Mesenchymal stem cell (in vitro differentiated cells and primary cell): ENCODE results near the gene ZNF708.
"Not testable (repeated sequence)": the region's sequence is repeated elsewhere in the genome, so short reads cannot be mapped to it uniquely, and the experiment has no call there.

Experiments
- DNase-seq: peaks from one replicate; pipeline ENCODE4 v3.0.0-alpha.2; 2013
- H2AFZ ChIP-seq: one replicate; pipeline ENCODE4 v1.6.1; 2013; ENCODE audit warnings: low read depth, mild to moderate bottlenecking, control low read depth, inconsistent platforms, low read length, moderate library complexity
- H2AK5ac ChIP-seq: 2 replicates; pipeline ENCODE4 v1.6.1; 2013; ENCODE audit warnings: low read length, moderate library complexity, mild to moderate bottlenecking, inconsistent platforms; ENCODE audit not compliant: severe bottlenecking
- H2BK120ac ChIP-seq: one replicate; pipeline ENCODE4 v1.6.1; 2013; ENCODE audit warnings: low read depth, mild to moderate bottlenecking, inconsistent platforms, low read length, moderate library complexity
- H2BK12ac ChIP-seq, 2 experiments: one replicate each; pipeline ENCODE4 v1.6.1; 2013; ENCODE audit warnings: inconsistent platforms in 2 of 2, low read length in 2 of 2, mild to moderate bottlenecking in 2 of 2, moderate library complexity in 2 of 2, control low read depth in 1 of 2
- H2BK15ac ChIP-seq: one replicate; pipeline ENCODE4 v1.6.1; 2013; ENCODE audit warnings: mild to moderate bottlenecking, low read depth, inconsistent platforms; ENCODE audit not compliant: poor library complexity, severe bottlenecking
- H2BK5ac ChIP-seq: 2 replicates; pipeline ENCODE4 v1.6.1; 2013; ENCODE audit warnings: low read depth, mild to moderate bottlenecking, low read length, control low read depth, inconsistent platforms; ENCODE audit not compliant: poor library complexity, severe bottlenecking
- H3K14ac ChIP-seq, 2 experiments: one replicate each; pipeline ENCODE4 v1.6.1; 2013; ENCODE audit warnings: inconsistent platforms in 2 of 2, low read length in 2 of 2, control low read depth in 1 of 2, mild to moderate bottlenecking in 1 of 2, moderate library complexity in 1 of 2
- H3K18ac ChIP-seq, 2 experiments: one replicate each; pipeline ENCODE4 v1.6.1; 2013; ENCODE audit warnings: inconsistent platforms in 2 of 2, low read length in 2 of 2, control low read depth in 1 of 2, low read depth in 1 of 2, mild to moderate bottlenecking in 1 of 2
- H3K23ac ChIP-seq, 2 experiments: one replicate each; pipeline ENCODE4 v1.6.1; 2013; ENCODE audit warnings: inconsistent platforms in 2 of 2, low read length in 2 of 2, mild to moderate bottlenecking in 2 of 2, moderate library complexity in 2 of 2, control low read depth in 1 of 2
- H3K27ac ChIP-seq: 2 replicates; pipeline ENCODE4 v1.5.1; 2013; ENCODE audit warnings: mild to moderate bottlenecking, moderate library complexity, low read length, control low read depth, inconsistent platforms; ENCODE audit not compliant: poor library complexity, severe bottlenecking
- H3K27me3 ChIP-seq, 2 experiments: 2 replicates each; pipeline versions ENCODE4 v1.6.1 to v1.7.0; 2013; ENCODE audit warnings: low read length in 2 of 2, mild to moderate bottlenecking in 2 of 2, moderate library complexity in 2 of 2, control low read depth in 1 of 2, inconsistent platforms in 1 of 2; ENCODE audit not compliant: control insufficient read depth in 1 of 2, insufficient read depth in 1 of 2
- H3K36me3 ChIP-seq, 2 experiments: 2 replicates each; pipeline versions ENCODE4 v1.6.1 to v1.7.0; 2013; ENCODE audit warnings: low read length in 2 of 2, control low read depth in 1 of 2, inconsistent platforms in 1 of 2, low read depth in 1 of 2, mild to moderate bottlenecking in 1 of 2; ENCODE audit not compliant: insufficient read depth in 2 of 2, control insufficient read depth in 1 of 2
- H3K4ac ChIP-seq, 2 experiments: one replicate each; pipeline ENCODE4 v1.6.1; 2013; ENCODE audit warnings: inconsistent platforms in 2 of 2, low read length in 2 of 2, mild to moderate bottlenecking in 2 of 2, moderate library complexity in 2 of 2, control low read depth in 1 of 2, low read depth in 1 of 2
- H3K4me1 ChIP-seq: 2 replicates; pipeline ENCODE4 v1.6.1; 2013; ENCODE audit warnings: low read depth, low read length, control low read depth; ENCODE audit not compliant: control insufficient read depth, insufficient read depth
- H3K4me2 ChIP-seq: 2 replicates; pipeline ENCODE4 v1.6.1; 2013; ENCODE audit warnings: low read length, mild to moderate bottlenecking, inconsistent platforms; ENCODE audit not compliant: poor library complexity, severe bottlenecking
- H3K4me3 ChIP-seq, 2 experiments: 2 replicates each; pipeline versions ENCODE4 v1.5.1 to v1.7.0; 2013; ENCODE audit warnings: low read length in 2 of 2, mild to moderate bottlenecking in 2 of 2, control low read depth in 1 of 2, low read depth in 1 of 2; ENCODE audit not compliant: insufficient read depth in 1 of 2
- H3K79me1 ChIP-seq: replicated peaks from 2 replicates; pipeline ENCODE4 v1.6.1; 2013; ENCODE audit warnings: mild to moderate bottlenecking, control low read depth, low read length, inconsistent platforms; ENCODE audit not compliant: poor library complexity, severe bottlenecking
- H3K9ac ChIP-seq: 2 replicates; pipeline ENCODE4 v1.7.0; 2013; ENCODE audit warnings: mild to moderate bottlenecking, low read length, moderate library complexity
- H3K9me3 ChIP-seq: 2 replicates; pipeline ENCODE4 v1.7.0; 2013; ENCODE audit warnings: mild to moderate bottlenecking, low read length; ENCODE audit not compliant: control insufficient read depth
- H4K8ac ChIP-seq: one replicate; pipeline ENCODE4 v1.6.1; 2013; ENCODE audit warnings: inconsistent platforms, mild to moderate bottlenecking, low read length, moderate library complexity
- H4K91ac ChIP-seq: one replicate; pipeline ENCODE4 v1.6.1; 2013; ENCODE audit warnings: mild to moderate bottlenecking, low read length, inconsistent platforms
- WGBS: methylation state at CpG from one replicate; pipeline ENCODE4 v1.1.7; 2013; ENCODE audit warnings: mixed read lengths; 5-methylcytosine and 5-hydroxymethylcytosine counted together

ZNF708 gene

GRCh38 chr19:21344841-21345240, 15.6 kb upstream of the ZNF708 start:
- WGBS, result 69% methylated on average over 2 of the region's 2 CpGs
- H3K4me1 ChIP-seq, H4K8ac ChIP-seq, H3K27me3 ChIP-seq, H2AFZ ChIP-seq, H3K27ac ChIP-seq, H4K91ac ChIP-seq, H2BK120ac ChIP-seq, H3K23ac ChIP-seq, H3K36me3 ChIP-seq, H3K18ac ChIP-seq, H2AK5ac ChIP-seq, H3K4me3 ChIP-seq, H3K9ac ChIP-seq, DNase-seq, H2BK15ac ChIP-seq, H2BK12ac ChIP-seq, H2BK5ac ChIP-seq, H3K4ac ChIP-seq, H3K4me2 ChIP-seq, H3K14ac ChIP-seq, H3K79me1 ChIP-seq: not testable (repeated sequence)
- peaks cover 20% of the 10 kb centered on the region for H3K9me3 ChIP-seq

GRCh38 chr19:21335721-21336120, 6.5 kb upstream of the ZNF708 start:
- Histone ChIP-seq H2BK5ac (no peak overlapping the region), H3K36me3 (no peaks in the 10 kb centered on the region), H3K4me1 (no peaks in the 10 kb centered on the region), H3K14ac (no peak overlapping the region), H3K9ac (no peak overlapping the region), H4K91ac (no peak overlapping the region), H2BK15ac (no peak overlapping the region), H2AK5ac (no peak overlapping the region), H2AFZ (no peak overlapping the region), H3K18ac (no peak overlapping the region), H4K8ac (no peak overlapping the region), H3K4me2 (no peak overlapping the region), H2BK120ac (no peak overlapping the region), H3K4ac (no peak overlapping the region), H3K79me1 (no peaks in the 10 kb centered on the region), H3K4me3 (no peak overlapping the region), H3K23ac (no peak overlapping the region), H3K27ac (no peak overlapping the region), H2BK12ac (no peak overlapping the region), H3K27me3 (no peaks in the 10 kb centered on the region), H3K9me3 (peaks cover 29% of the 10 kb centered on the region)
- 100% methylated on average over 1 of the region's 2 CpGs for WGBS
- no peak for DNase-seq

- whole genome bisulfite sequencing, result 2% methylated on average over 5 of the region's 6 CpGs
- Histone ChIP-seq H3K9me3 (peaks cover 23% of the 10 kb centered on the region), H2BK5ac (no peak overlapping the region), H3K4me1 (no peaks in the 10 kb centered on the region), H2AFZ (no peak overlapping the region), H3K18ac (no peak overlapping the region), H3K9ac (peak overlapping the region; percentile 98), H2BK12ac (no peak overlapping the region), H3K27ac (peak overlapping the region; percentile 98), H3K23ac (no peak overlapping the region), H2AK5ac (no peak overlapping the region), H3K27me3 (no peaks in the 10 kb centered on the region), H3K36me3 (peaks cover 11 to 12% of the 10 kb centered on the region in 2 experiments), H3K4me2 (peak overlapping the region; percentile 96), H3K14ac (no peak overlapping the region), H3K79me1 (peaks cover 3% of the 10 kb centered on the region), H2BK15ac (no peak overlapping the region), H2BK120ac (no peak overlapping the region), H4K91ac (no peak overlapping the region), H4K8ac (no peak overlapping the region), H3K4me3 (peak overlapping the region; percentile 77 to 93), H3K4ac (no peak overlapping the region)
- DNase-seq, result no peak
These were observed 804 bp downstream of the ZNF708 start for GRCh38 chr19:21328406-21328805.

GRCh38 chr19:21326169-21326568, 3.0 kb downstream of the ZNF708 start:
- Histone ChIP-seq H3K18ac (no peak overlapping the region), H3K4me2 (no peak overlapping the region), H3K14ac (no peak overlapping the region), H2AFZ (no peak overlapping the region), H3K23ac (no peak overlapping the region), H2BK12ac (no peak overlapping the region), H3K36me3 (peaks cover 12 to 23% of the 10 kb centered on the region in 2 experiments), H2BK5ac (no peak overlapping the region), H3K79me1 (peaks cover 8% of the 10 kb centered on the region), H2BK120ac (no peak overlapping the region), H4K91ac (no peak overlapping the region), H3K27ac (no peak overlapping the region), H3K4ac (no peak overlapping the region), H3K9me3 (peaks cover 28% of the 10 kb centered on the region), H2AK5ac (no peak overlapping the region), H2BK15ac (no peak overlapping the region), H3K4me3 (peak overlapping the region in 1 of 2 experiments; percentile 4), H3K27me3 (no peaks in the 10 kb centered on the region), H3K4me1 (no peaks in the 10 kb centered on the region), H3K9ac (no peak overlapping the region), H4K8ac (no peak overlapping the region)
- DNase-seq, result no peak
- WGBS, result 100% methylated on average over 1 of the region's 2 CpGs
